ENCODE results near the gene PPP1R13L. TPM values are rescaled to one million over a fixed set of nuclear protein-coding genes. Genes with fewer than 3 reads are reported as not detected.
A peak's percentile ranks its signal among the peaks of the same experiment; 100 is the strongest.

PPP1R13L gene
- total RNA-seq, 1 donor from 2014 or later, result 54.2 TPM

DNA sequence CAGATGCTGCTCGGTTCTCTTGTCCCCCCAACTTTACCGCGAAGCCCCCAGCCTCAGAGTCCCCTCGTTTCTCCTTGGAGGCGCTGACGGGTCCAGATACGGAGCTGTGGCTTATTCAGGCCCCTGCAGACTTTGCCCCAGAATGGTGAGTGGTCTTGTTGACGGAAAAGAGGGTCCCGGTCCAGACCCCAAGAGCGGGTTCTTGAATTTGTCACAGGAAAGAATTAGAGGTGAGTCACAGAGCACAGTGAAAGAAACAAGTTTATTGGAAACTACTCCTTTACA is 2.2 kb upstream of the PPP1R13L start:
- DNase-seq (ENCODE audit: low spot score), result no peak

DNA sequence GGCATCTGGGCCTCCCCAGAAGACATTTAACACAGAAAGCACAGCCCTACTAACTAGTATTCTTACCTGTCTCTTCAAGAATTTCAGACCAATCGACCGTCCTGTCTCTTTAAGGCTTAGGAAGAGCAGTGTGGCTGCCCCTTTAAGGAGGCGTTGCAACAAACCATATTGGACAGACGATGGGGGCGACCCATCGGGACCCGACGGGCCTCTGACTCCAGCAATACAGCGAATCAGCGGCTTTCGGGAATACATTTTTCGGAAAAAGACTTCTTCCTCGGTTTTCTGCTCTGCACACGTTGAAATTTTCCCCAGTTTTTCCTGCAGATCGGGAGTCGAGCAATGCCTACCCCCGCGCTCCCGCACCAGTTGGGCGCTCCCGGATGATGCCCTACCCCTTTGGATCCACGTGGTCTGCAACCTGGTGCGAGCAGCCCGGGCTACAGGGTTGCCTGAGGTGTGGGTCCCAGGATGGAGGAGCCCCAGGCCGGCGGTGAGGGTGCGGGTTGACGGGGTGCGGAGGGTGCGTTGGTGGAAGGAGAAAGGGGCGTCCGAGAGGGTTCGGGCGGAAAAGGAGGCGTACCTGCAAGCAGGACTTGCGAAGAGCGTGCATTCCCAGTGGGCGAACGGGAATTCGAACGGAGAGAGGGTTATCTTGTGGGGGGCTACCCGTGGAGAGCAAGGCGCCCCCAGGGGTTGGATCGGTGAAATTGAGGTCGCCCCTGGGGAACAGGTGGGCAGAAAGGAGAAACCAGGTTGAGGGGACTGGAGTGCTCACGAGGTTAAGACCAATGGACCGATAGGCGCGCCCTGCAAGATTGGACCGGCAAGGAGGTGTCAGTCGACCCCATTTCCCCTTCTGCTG is 1.6 kb upstream of the PPP1R13L start, which contains the start of gene POLR1G:
Gene POLR1G, plus strand, starts transcription at position 419 of the 865 bp plus-strand sequence. Its CDS starts 53 bp downstream, at position 472.
- DNase-seq (ENCODE audit: low spot score), result peak; percentile 78

DNA sequence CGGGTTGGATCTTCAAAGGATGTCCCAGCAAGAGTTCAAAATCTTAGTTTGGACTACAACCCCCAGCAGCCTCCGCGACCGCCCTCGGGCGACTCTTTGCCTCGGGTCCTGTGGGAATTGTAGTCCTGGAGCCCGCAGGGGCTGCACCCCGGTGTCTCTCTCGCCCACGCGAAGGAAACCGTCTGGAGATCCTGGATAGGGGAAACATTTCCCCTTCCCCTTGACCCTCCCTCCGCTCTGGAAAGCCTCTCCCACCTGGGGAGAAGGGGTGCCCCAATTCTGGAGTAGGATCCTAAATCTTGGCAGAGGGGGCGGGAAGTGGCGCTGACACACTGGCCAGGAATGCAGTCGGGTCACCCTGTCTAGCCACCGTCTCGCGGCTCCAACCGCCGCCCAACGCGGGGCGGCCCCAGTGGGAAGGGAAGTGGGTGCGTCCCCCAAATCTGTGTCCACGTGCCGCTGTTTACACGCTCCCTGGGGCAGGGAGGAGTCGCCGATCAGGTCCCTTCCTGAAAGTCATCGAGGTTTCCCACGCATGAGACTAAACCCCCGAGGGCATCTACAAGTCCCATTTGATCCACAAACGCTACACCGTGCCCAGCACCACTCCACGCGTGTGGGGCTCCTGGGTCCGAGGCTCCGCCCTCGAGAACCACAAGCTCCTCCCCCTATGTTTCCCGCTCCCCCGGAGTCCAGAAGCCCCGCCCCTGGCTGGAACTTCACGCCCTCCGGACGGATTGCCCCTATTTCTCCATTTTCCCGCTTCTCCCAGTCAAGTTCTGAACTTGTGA is 761 bp upstream of the PPP1R13L start:
- peak; percentile 90 for DNase-seq (ENCODE audit: low spot score)

DNA sequence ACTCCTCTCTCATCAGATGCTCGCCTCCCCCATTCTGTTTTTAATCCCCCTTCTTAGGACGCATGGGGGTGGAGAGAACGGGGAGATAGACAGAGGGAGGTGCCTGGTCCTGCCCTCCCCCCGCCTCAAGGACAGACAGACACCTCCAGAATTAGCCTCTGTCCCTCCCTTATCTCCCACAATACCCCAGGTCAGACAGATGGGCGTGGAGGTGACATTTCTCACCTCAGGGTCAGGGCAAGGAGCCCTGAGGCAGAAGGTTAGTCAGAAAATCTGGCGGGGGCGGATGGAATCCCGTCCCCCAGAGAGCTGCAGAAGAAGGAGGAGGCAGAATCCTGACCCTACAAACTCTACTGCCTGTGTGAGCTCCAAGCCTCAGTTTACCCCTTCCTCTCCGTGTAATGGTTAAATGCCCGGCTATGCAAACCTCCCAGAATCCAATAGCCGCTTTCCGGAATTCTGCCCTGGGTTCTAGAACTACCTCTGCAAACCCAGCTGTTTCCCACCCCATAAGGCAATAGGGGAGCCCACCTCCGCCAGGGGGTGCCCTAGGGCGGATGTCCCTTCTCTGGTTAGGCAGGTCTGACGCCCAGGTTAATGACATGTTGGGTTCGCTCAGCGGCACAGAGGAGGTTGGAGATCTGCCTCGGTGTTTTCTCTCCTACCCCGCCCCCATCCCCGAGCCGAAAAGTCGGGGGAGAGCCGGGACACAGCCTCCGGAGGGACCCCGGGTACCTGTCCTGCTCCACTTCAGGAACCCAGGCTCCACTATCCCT is 900 bp downstream of the PPP1R13L start:
- DNase-seq (ENCODE audit: low spot score), result peak; percentile 42

DNA sequence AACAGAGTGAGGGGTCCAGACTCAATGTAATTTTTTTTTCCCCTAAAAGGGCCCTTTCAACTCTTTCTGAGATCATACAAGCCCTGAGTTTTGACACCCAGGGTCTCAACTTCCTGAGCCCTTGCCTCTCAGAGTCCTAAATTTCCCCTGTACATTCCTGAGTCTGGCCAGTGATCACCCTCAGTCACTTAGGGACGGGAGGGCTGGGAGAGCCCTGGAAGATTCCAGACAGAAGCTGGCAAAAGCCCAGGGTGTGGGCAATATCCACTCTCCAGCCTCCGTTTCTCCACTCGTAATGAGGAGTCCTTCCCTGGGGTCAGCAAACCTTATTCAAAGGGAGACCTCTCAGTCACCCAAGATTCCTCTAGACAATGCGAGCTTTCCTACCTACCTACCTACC is 1.6 kb downstream of the PPP1R13L start:
- DNase-seq (ENCODE audit: low spot score), result no peak

DNA sequence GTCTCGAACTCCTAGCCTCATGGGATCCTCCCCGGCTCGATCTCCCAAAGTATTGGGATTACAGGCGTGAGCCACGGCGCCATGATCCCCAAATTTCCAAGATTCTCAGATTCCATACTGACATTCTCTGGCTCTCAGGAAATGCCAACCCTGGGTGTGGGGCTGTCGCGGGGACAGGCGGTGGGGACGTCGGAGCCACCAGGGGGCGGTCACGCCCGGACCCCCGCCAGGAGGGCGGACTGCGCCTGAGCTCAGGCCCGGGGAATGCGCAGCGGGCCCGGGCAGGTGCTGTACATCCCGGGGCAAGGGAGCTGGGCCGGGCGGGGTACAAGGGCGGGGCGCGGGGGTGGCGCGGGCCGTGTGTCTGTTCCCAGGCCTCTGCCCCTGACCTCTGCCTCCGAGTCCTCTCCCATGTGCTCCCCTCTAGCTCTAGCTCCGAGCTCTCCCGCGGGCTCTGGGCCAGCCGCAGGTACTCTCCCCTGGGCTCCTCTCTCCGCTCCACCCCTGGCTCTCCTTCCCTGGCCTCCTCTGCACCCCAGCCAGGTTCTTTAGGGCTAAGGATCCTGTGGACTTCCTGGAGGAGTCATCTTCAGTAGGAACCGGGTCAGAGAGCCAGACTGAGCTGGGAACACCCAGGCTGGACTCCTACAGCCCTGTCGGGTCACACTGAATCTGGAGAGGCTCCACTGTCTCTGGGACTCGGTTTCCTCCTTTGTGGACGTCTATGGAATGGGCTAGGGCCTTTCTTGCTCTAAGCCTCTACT is 2.4 kb downstream of the PPP1R13L start:
- DNase-seq (ENCODE audit: low spot score), result no peak

DNA sequence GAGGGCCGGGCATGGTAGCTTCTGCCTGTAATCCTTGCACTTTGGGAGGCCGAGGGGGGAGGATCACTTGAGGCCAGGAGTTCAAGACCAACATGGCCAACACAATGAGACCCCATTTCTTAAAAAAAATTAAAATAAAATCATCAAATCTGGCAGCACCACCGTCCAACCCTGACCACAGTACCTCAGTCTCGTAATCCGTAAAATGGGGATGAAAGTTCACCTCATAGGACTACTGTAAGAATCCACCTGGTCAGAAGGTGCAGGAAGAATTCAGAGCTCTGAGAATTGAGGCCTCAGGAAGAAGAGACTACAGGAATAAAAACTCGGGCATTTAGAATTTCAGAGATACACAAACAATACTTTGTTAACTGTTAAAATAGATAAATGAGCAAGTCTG is 3.1 kb downstream of the PPP1R13L start:
- DNase-seq (ENCODE audit: low spot score), result no peak

DNA sequence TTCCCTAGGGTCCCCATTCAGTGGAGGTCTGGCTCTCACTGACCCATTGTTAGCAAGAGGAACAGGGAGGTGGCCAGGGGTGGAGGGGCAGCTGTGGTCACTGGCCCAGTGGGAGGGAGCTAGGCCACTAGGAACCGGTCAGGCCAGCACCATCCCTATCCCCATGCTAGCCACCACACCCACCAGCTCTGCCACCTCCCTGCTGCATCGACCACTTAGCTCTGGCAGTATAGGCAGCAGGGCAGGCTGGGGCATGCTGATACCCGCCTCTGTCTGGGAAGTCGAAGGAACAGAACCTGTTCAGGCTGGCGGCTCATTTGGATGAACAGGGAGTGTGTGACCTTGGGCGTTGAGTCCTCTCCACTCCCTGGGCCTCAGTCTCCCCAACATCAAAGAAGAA is 4.7 kb downstream of the PPP1R13L start:
- peak; percentile 48 for DNase-seq (ENCODE audit: low spot score)

DNA sequence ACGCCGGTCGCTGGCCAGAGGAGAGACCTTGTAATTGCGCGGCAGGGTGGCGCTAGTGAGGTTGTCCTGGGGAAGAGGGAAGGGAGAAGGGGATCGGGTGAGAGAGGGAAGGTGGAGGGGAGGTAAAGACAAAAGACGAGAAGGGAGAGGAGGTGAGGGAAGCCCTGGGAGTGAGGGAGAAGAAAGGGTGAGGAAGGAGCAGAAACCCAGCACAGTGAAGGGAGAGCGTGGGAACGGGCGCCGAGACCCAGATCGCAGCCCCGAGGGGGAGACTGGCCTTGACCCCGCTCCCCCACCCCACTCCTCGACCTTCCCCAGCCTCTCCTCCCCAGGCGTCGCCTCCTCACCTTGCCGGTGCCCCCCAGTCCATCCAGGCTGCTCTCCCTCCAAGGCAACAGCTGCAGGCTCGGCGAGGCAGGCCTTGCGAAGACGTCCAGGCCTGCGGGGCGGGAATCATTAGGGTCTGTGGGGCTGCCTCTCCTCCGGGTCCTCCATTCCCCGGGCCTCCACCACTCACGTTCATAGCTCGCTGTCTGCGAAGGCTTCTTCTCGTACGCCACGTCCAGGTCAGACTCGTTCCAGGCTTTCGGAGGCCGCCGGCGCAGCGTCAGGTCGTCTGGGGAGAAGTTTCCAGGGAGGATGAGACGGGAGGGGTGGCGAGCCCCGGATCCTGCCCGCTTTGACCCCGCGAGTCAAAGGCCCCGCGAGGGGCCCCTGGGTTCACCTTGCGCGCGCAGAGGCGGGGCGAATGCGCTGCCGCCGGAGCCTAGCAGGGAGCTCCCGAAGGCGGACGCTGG is 8.8 kb downstream of the PPP1R13L start:
- DNase-seq (ENCODE audit: low spot score), result no peak

DNA sequence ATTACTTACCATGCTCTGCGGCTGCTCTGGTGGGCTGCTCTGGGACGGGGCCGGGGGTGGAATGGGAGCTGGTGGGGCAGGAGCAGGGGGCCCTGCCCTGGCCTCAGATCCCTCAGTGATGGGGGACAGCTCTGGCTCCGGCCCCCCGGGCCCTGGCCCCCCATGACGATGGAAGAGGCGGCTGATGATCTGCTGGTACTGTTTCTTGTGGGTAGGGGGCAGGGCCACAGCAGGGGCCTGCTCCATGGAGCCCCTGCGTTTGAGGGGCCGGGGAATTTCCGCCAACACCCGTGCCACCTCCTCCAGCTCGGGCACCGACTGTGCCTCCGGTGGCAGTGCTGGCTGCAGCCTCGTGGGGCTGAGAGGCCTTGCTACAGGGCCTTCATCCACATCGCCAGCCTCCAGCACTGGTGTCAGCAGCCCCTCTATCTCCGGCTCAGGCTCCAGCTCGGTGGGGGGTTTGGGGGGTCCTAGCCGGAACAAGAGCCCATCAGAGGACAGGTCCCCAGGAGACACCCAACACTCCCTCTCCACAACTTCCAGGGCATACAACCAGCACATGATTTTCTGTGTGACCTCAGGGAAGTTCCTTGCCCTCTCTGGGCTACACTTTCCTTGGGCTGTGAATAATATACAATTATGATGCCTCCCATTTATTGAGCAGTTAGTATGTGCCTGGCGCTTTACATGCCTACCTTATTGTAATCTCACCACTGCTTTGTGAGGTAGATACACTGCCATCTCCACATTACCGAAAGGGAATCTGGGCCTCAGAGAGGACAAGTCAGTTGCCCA is 12.8 kb downstream of the PPP1R13L start:
- no peak for DNase-seq (ENCODE audit: low spot score)

DNA sequence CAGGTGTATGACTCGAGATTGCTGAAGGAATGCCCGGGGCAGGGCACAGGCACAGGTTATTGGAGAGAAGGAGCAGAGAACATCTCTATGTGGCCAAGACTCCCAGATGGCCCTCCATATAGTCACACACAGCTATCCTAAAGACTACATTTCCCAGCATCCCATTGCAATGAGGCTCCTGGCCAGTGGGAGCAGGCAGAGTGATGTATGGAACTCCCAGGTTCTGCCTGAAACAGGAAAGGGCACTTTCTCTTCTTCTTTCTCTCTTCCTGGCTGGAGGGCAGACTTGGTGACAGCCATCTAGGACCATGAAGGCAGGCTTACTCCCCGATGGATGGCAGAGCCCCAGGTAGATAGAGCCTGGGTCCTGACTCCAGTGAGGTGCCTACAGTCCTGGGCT is 13.5 kb downstream of the PPP1R13L start:
- DNase-seq (ENCODE audit: low spot score), result no peak

DNA sequence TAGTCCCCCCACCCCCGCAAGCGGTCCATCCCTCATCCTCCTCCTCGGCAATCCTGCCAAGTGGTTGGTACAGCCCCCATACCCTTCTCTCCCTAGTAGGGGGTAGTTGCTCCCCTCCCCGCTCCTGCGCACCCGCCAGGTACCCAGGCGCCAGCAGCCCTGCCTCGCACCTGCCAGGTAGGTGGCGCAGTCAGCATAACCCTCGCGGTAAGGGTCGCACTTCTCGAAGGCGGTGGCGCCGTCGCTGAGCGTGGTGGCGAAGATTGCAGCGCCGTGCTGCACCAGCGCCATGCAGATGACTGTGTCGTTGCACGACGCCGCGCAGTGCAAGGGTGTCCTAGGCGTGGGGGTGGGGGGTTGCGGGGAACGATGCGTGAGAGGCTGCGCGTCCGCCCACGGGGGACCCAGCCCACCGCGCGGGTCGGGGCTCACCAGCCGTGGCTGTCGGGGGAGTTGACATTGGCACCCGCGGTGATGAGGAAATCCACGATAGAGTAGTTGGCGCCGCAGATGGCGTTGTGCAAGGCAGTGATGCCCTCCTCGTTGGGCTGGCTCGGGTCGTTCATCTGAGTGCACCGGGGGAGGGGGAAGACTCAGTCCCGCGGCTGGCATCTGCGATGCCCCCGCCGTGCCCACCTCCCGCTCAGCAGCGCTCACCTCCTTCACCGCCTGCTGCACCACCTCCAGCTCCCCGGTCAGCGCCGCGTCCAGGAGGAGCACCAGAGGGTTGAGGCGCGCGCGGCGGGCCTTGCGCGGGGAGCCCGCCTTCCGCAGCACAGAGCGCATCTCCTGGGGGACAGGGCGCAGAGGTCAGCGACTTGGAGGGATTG is 19.3 kb downstream of the PPP1R13L start:
- DNase-seq (ENCODE audit: low spot score), result no peak

DNA sequence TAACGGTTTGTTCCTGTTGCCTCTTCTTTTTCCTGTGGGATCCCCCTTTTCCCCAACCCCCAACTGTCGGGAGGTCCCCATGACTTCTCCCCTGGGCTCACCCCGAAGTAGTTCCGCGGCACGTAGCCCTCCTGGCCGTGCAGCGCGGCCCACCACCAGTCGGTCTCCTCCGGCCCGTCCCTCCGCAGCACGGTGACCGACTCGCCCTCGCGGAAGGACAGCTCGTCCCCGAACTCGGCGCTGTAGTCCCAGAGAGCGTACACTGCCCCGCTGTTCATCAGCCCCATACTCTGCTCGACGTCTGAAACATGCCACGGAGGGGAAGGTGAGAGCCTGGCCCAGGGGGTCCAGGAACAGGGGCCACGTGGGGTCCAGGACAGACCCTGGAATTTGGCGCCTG is 22.4 kb downstream of the PPP1R13L start:
- DNase-seq (ENCODE audit: low spot score), result no peak

DNA sequence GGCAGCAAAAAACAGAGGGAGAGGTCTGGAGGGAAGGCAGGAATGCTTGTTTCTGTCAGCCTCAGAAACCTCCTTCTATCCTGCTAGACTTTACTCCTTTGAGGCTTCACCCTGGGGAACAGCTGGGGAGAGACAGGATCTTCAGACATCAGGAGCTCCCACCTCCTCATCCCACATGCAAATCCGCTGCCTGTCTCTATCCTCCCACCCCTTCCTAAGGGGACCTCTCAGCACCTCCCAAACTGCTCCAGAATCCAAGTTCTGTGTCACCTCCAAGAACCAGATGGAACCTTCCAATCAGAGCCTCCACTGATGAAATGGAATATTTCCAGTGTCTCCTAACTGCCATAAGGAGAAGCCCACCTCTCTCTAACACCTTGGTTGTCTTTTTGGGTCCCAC is 24.8 kb downstream of the PPP1R13L start:
- DNase-seq (ENCODE audit: low spot score), result no peak

DNA sequence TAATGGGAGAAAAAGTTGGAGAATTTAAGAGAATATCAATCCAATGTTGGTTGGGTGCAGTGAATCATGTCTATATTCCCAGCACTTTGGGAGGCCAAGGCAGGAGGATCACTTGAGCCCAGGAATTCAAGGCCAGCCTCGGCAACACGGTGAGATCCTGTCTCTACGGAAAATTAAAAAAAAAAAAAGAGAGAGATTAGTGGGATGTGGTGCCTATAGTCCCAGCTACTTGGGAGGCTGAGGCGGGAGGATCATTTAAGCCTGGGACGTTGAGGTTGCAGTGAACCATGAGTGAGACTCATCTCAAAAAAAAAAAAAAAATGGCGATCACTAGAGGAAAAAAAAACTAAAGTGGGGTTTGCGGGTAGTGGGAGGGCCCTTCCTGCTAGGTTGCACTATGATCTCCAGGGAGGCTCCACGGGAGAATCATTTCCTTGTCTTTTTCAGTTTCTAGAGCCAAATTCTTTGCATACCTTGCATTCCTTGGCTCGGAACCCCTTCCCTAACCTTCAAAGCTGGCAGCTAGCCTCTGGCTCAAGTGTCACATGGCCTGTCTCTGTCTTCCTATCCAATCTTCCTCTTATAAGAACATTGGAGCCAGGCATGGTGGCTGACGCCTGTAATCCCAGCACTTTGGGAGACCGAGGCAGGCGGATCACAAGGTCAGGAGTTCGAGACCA is 28.7 kb downstream of the PPP1R13L start:
- DNase-seq (ENCODE audit: low spot score), result peak; percentile 68

DNA sequence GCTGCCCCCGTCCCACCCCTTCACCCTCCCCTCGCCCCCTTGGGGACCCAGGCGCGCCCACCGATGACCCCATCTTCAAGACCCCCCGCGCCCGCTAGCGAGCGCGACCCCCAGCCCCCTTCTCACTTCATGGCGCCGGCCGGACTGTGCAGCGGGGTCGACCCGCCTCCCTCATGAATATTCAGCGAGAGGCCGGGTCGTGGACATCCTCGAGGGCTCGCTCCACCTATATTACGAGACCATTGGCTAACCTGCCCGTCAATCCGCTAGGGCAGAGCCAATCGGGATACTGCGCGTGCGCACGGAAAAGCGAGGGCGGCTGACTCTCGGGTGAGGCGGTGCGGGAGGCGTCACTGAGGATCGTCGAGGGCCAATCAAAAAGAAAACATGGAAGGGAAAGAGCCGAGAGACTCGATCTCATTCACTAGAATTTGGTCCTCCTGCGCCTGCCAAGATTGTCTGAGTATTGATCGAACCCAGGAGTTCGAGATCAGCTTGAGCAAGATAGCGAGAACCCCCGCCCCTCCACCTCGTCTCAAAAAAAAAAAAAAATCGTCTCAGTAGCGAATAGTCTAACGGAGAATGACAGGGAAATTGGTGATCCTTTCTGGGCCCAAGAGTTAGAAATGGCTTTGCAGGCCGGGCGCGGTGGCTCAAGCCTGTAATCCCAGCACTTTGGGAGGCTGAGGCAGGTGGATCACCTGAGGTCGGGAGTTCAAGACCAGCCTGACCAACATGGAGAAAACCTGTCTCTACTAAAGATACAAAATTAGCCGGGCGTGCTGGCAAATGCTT is 34.3 kb downstream of the PPP1R13L start, which contains the start of gene ERCC2:
Gene ERCC2, minus strand, starts transcription at position 164 of the 795 bp plus-strand sequence. Its CDS starts 33 bp downstream, at position 131.
- DNase-seq (ENCODE audit: low spot score), result peak; percentile 100

DNA sequence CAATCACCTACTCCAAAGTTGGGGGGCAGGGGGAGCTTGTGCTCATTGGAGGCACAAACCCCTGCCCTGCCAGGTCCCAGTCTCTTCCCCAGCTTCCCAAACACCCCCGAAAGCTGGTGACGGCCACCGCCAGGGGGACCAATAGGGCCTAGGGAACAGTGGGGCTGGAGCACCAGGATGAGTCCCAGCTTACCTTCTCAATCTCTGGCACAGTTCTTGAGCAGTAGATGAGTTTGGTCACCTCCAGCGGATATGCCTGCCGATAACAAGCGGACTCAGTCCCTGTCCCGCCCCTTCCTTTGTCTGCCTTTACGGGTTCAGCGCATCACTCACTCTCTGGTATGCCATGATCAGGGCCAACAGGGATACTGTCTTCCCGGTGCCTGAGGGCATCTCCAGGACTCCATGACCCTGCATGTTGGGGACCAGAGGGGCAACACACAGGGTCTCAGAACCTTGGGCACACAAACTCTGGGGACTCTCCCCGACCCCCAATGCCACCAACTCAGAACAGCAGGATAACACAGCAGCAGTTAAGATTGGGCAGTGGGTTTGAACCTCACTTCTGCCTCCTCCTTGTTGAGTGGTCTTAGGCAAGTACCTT is 36.0 kb downstream of the PPP1R13L start:
- no peak for DNase-seq (ENCODE audit: low spot score)

All from mucosa of gallbladder (tissue), 1 donor.